Stimulated activated CD8-positive, alpha-beta memory T cell treated with anti-CD3 and anti-CD28 coated beads, Interleukin-4, amount 100 ng/mL, for 48 hours (primary cell): ENCODE measurements around the gene CCL3.
"Not testable (repeated sequence)": the region's sequence is repeated elsewhere in the genome, so short reads cannot be mapped to it uniquely, and the experiment has no call there.

Experiments used
- DNase-seq: peaks from one replicate; pipeline ENCODE4 v3.0.0-alpha.2; 2020

The CCL3 gene

DNA sequence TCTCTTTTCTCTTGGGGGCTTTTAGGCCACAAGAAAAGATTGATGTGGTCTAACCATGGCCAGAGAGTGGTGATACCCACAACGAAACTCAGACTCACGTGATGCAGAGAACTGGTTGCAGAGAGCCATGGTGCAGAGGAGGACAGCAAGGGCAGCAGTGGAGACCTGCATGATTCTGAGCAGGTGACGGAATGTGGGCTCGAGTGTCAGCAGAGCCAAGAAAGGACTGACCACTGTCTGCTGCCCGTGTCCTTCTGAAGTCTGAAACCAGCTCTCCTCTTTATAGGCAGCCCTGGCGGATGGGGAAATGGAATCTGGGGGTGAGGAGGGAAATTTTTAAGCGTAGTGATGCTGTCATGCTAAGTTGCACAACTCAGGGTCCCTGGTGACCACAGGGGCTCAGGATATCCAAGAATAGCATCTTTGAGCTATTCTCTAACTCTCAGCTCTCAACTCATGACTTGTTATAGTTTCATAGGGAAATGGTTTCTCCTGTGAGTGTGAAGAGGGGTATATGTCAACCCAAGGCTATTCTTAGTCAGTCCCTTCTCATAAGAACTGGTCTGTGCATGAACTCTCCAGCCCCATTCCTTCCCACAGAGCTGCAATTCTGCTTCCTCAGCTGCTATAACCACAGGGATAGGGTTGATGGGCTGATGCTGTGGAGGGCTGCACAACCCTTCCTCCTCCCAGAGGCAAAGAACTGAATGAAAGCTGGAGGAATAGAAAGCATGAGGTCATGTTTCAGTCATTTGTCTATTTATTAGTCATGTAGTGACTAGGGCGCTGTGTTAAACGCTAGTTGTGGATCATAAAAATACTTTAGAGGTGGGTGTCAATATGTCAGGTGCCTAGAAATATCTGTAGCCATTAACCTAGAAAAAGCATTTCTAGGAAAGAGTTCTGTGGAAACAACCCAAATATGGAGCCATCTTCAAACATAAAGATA is at the start of gene CCL3:
CCL3 (minus strand) TSS at position 256 of the 949 bp plus-strand sequence; CDS start at position 171, 85 bp downstream.
- peak; percentile 76 for DNase-seq

DNA sequence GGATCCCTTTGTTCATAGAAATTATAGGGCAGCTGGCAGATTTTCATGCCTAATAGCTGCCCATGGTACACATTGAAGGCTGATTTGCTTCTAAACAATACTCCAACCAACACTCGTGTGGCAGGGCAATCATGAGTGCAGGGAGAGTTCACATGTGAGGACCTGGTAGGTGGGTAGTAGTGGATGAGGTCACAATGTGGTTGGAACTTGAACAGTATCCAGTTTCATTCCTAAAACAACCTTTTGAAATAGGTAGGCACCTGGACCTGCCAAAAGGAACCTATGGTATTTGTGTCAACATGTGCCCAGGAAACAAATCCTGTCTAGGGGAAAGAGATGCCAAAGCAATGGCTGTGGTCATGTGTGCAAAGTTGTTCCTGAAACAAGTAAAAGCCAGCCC is 46.5 kb upstream of the CCL3 start:
- DNase-seq, result no peak

DNA sequence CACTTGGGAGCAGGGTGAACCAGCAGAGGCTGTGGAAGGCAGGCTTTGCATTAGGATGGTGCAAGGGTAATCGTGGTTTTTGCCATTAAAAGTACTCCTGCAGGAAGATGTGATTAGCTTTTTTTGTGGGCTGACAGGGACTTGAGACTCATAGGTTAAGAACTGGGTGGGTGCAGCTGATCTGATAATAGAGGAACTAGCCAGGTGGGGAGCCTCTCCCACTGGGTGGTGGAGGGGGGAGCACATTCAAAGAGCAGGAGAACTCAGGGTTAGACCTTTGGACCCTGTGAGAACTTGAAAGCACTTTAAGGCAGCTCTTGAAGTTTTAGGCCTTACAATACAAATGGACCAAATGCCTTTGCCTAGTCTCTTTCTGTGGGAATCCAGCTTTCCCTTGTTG is 46.1 kb upstream of the CCL3 start:
- no peak for DNase-seq

DNA sequence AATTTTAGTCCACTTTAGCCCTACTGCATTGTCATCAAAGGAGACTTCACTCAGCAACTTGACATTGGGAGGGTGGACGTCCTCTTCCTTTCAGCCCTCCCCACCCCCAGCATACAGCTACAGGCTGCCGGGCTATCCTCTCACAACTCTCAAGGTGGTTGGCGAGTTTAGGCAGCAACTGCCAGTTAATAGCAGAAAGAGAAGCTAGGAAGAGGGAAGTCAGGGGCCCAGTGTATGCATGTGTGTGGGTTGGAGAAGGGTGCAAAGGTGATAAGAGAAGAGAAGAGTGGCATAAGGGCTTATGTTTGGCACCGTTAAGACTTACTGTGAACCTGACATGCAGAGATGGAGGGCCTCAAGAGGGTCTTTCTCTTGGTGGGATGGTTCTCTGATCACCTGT is 45.5 kb upstream of the CCL3 start:
- DNase-seq, result no peak

DNA sequence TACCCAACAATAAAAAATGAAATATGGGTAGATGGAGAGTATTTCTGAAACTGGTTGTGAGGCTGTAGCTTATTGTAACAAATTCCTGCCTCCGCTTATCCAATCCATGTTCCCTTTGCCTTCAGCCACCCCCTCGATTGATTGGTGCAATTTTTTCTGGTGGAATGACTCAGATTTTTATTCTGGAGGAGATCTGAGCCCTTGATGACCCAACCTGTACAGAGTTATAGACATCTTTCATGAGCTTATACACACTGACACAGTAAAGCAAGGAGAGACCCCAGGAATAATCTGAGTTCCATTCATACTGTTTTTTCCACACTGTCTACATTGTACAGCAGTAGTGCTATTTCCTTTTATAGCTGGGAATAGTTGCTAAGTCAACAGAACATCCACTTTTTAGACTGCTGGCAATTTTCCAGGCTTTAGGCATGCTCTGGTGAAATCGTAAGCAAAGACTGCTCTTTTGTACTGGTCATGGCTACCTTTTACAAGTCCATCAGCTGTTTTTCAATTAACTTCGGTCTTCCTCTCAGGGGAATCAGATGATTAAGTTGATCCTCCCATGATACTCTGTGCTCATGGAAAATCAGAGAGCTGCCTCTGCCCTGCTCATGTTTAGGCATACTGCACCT is 43.8 kb upstream of the CCL3 start:
- no peak for DNase-seq

- DNase-seq, result no peak
These were observed 42.5 kb upstream of the CCL3 start for GRCh38 chr17:36132421-36132831.

GRCh38 chr17:36131931-36132330 is 42.0 kb upstream of the CCL3 start:
- no peak for DNase-seq

GRCh38 chr17:36131421-36131820 is 41.5 kb upstream of the CCL3 start:
- DNase-seq, result no peak

DNA sequence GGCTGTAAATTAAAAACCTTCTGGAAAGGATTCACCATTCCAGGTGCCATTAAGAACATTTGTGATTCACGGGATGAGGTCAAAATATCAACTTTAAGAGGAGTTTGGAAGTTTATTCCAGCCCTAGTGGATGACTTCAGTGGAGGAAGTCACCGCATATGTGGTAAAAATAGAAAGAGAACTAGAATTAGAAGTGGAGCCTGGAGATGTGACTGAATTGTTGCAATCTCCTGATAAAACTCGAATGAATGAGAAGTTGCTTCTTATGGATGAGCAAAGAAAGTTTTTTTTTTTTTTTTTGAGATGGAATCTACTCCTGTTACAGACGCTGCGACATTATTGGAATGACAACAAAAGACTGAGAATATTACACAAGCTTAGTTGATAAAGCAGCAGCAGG is 40.4 kb upstream of the CCL3 start:
- no peak for DNase-seq

DNA sequence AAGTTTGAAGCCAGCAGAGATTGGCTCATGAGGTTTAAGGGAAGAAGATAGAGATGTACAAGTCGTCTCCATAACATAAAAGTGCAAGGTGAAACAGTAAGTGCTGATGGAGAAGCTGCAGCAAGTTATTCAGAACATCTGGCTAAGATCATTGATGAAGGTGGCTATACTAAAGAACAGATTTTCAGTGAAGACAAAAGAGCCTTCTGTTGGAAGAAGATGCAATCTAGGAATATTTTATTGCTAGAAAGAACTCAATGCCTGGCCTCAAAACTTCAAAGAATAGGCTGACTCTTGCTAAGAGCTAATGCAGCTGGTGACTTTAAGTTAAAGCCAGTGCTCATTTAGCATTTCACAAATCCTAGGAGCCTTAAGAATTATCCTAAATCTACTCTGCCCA is 39.7 kb upstream of the CCL3 start:
- DNase-seq, result no peak

DNA sequence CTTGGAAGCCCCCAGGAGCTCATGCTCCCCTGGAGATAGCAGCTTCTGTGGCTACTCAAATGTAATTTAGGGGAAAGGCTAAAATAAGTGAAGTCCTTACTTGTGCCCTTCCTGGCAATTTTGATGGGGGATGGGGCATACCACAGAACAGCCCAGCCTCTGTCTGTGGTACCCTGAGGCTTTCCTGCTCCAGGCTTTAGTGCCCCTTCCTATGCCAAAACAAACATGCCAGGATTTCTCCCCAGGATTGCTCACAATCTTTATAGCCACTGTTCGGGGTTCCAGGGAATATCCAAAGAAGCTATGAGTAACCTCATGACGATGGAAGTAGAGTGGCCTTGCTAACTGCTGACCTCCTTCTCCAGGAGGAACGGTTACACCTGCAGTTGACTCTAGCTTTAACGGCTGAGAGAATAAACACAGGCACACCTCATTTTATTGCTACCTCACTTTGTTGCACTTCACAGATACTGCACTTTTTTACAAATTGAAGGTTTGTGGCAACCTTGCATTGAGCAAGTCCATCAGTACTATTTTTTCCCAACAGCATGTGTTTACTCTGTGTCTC is 38.6 kb upstream of the CCL3 start:
- no peak for DNase-seq

DNA sequence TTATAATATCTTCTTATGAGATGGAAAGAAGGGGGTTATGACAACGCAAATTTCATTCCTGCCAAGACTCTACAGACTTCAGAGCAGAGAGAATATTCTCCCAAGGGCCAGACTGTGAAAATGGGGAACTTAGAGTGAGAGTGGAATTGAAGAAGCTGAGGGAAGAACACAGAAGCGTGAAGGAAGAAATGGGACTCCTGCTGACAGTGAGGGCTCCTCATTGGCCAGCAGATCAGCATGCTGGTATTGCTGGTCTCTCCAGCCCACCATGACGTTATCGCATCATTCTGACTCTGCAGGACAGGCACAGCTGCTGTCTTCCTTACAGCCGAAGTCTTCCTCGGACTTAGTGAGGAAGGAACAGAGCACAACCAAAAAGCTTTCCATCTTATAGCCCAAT is 38.0 kb upstream of the CCL3 start:
- no peak for DNase-seq

DNA sequence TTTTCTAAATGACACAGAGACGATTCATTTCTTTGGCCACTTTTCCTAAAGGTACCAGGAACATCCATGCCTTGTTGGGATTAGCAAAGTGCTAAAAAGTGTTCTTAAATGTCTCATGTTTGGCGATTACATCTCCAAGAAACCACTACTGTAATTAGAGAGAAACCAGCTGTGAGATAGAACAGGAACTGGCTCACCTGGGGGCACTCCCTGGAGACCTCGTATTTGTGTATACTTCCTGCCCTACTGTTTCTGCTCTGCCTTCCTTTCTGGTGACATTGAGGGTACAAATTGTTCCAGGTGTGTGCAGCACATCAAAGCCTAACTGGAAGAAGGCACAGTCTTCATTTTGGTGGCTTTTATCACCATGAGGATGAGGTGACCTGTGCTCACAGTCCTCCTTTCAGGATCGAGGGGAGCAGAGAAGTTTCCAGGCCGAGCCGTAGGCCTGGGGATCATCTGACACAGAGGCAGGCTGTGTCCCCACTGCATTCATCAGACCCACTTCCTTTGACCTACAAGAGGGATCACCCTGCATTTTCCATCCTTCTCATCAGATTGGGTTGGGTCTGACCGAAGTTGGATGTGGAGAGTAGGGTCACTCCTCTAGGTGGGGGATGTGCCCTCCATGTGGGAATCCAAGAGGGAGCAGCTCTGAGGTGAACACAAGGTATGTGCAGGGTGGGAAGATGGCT is 37.4 kb upstream of the CCL3 start:
- no peak for DNase-seq

- no peak for DNase-seq
These were observed 35.2 kb upstream of the CCL3 start for GRCh38 chr17:36124879-36125824.

DNA sequence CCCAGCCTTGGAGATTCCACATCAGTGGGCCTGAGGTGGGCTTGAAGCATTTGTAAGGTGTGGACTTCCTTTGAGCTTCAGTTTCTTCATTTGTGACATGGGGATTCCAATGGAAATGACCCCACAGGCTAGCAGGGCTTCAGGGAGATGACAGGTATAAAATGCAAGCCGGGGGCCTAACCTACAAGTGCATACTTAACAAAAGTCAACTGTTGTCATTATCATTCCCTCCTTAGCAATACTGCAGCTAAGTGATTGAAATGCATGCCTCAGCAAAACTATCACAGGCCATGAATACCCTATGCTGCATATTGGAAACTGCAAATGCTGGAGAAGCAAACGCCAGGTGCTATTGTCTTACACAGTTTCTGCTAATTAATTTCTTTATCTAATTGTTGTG is 33.5 kb upstream of the CCL3 start:
- DNase-seq, result no peak

DNA sequence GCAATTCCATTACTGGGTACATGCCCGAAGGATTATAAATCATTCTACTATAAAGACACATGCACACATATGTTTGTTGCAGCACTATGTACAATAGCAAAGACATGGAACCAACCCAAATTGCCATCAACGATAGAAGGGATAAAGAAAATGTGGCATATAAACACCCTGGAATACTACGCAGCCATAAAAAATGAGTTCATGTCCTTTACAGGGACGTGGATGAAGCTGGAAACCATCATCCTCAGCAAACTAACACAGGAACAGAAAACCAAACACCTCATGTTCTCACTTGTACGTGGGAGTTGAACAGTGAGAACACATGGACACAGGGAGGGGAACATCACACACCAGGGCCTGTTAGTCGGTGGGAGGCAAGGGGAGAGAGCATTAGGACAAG is 31.2 kb upstream of the CCL3 start:
- not testable (repeated sequence) for DNase-seq

GRCh38 chr17:36120221-36120620 is 30.3 kb upstream of the CCL3 start:
- no peak for DNase-seq

DNA sequence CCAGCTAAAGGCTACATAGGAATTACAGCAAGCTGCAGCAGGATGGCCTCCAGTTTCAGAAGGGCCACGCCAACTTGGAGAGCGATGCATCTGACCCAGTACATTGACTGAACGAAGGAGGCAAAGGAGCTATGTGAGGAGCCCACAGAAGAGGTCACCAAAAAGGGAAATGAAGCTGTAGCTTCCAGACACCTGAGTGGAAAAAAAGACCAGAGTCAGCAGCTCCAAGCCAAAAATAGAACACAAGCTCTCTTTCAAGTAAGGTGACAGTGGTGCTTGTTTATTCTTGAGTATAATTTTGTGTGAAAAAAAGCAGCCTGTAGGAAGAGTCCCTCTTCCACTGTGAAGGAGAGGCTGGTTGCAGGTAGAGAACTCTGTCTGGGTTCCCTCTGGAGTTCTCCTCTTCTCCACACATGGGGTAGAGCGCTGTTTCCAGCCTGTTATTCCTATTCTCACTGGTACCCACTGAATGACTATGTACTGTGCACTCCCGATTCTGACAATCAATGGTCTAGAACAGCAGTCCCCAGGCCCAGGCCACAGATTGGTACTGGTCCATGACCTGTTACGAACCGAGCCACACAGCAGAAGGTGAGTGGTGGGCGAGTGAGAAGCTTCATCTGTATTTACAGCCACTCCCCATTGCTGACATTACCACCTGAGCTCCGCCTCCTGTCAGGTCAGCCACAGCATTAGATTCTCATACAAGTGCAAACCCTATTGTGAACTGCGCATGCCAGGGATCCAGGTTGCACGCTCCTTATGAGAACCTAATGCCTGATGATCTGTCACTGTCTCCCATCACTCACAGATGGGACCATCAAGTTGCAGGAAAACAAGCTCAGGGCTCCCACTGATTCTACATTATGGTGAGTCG is 28.8 kb upstream of the CCL3 start:
- no peak for DNase-seq

- peak; percentile 59 for DNase-seq
These were observed 27.8 kb upstream of the CCL3 start for GRCh38 chr17:36117505-36118382.

DNA sequence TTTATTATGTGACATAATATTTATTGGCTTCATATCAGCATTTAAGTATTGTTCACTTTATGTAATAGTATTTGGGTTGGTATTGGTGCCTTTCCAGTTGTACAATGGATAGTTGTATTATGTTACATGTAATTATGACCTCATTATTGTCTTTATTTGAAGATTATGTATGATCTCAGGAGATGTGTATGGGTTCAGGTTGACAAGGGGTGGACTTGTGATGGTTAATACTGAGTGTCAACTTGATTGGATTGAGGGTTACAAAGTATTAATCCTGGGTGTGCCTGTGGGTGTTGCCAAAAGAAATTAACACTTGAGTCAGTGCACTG is 25.7 kb upstream of the CCL3 start:
- DNase-seq, result not testable (repeated sequence)
